ENCODE measurements around the gene STAT1.

The STAT1 gene

DNA sequence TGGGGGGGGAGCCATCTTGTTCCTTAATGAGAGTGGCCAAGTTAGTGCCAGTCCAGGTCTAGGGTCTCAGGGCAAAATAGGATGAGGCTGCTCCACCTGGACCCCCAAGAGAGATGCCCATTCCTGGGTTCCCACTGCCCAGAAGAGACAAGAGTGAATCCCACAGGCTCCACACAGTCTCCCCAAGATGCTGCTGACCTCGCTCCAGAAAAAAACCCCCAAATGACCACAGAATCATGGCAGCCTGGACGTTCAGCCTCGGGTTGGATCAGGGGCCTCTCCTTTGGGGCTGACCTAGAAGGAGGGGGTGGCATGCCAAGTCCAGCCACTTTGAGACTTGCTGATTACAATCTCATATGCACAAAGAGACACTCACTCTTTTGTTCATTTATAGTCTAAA, 25.1 kb downstream of the STAT1 start:
- ATAC-seq, result no peak
- TF ChIP-seq ZNF565 (CRISPR knock-in tag; conservative IDR thresholded peaks at IDR 0.05; ENCODE audit: low read depth), result no peak
- no peak for TF ChIP-seq ZNF70 (CRISPR knock-in tag; IDR thresholded peaks at IDR 0.05)
- TF ChIP-seq GLIS3 (CRISPR knock-in tag; IDR thresholded peaks at IDR 0.05), result no peak
- no peak for TF ChIP-seq ZFP3 (CRISPR knock-in tag; IDR thresholded peaks at IDR 0.05)
- no peak for TF ChIP-seq ZFP30 (CRISPR knock-in tag; IDR thresholded peaks at IDR 0.05)
- TF ChIP-seq, protein P1, sequence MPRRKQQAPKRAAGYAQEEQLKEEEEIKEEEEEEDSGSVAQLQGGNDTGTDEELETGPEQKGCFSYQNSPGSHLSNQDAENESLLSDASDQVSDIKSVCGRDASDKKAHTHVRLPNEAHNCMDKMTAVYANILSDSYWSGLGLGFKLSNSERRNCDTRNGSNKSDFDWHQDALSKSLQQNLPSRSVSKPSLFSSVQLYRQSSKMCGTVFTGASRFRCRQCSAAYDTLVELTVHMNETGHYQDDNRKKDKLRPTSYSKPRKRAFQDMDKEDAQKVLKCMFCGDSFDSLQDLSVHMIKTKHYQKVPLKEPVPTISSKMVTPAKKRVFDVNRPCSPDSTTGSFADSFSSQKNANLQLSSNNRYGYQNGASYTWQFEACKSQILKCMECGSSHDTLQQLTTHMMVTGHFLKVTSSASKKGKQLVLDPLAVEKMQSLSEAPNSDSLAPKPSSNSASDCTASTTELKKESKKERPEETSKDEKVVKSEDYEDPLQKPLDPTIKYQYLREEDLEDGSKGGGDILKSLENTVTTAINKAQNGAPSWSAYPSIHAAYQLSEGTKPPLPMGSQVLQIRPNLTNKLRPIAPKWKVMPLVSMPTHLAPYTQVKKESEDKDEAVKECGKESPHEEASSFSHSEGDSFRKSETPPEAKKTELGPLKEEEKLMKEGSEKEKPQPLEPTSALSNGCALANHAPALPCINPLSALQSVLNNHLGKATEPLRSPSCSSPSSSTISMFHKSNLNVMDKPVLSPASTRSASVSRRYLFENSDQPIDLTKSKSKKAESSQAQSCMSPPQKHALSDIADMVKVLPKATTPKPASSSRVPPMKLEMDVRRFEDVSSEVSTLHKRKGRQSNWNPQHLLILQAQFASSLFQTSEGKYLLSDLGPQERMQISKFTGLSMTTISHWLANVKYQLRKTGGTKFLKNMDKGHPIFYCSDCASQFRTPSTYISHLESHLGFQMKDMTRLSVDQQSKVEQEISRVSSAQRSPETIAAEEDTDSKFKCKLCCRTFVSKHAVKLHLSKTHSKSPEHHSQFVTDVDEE (CRISPR knock-in tag; IDR thresholded peaks at IDR 0.05), result no peak
- TF ChIP-seq ZC3H10 (CRISPR knock-in tag; IDR thresholded peaks at IDR 0.05), result no peak
- no peak for TF ChIP-seq TOX (CRISPR knock-in tag; IDR thresholded peaks at IDR 0.05; ENCODE audit: borderline replicate concordance)
- TF ChIP-seq PPARA (CRISPR knock-in tag; IDR thresholded peaks at IDR 0.05; ENCODE audit: borderline replicate concordance), result no peak
- no peak for TF ChIP-seq CSDC2 (CRISPR knock-in tag; IDR thresholded peaks at IDR 0.05)
- TF ChIP-seq ISL1 (CRISPR knock-in tag; IDR thresholded peaks at IDR 0.05), result no peak

DNA sequence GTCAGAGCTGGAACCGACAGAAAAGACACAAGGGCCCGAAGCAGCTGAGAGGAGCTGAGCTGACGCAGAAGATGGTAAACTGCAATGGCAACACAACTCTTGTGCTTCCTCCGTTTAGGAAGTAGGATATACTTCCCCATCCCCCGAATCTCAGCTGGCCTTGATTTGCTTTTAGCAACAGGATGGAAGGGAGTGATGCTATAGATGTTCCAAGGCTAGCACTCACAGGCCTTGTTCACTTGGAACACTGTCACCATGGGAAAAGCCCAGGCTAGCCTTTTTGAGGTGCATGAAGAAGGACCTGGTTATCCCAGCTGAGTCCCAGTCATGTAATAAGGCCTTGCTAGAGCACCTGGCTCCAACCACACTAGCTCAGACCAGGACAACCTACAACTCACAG, 26.0 kb downstream of the STAT1 start:
- ATAC-seq, result no peak

DNA sequence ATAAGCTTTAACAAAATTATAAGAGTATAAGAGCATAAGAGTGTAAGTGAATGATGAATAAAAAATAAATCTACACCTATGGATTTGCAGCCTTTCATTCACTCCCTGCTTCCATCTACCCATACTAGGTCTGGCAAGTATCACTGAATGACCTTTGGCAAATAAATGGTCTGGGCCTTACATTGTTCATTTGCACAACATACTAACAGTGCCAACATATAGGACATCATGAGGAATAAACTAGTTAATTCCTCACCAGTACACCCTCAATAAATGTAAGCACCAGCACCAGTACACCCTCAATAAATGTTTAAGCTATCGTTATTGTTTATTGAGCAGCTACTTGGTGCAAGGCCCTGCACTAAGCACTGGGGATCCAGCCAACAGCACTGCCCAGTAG, 26.9 kb downstream of the STAT1 start:
- no peak for ATAC-seq
- TF ChIP-seq ZNF565 (CRISPR knock-in tag; conservative IDR thresholded peaks at IDR 0.05; ENCODE audit: low read depth), result no peak
- no peak for TF ChIP-seq SNAI2 (CRISPR knock-in tag; IDR thresholded peaks at IDR 0.05)
- TF ChIP-seq, protein P2, sequence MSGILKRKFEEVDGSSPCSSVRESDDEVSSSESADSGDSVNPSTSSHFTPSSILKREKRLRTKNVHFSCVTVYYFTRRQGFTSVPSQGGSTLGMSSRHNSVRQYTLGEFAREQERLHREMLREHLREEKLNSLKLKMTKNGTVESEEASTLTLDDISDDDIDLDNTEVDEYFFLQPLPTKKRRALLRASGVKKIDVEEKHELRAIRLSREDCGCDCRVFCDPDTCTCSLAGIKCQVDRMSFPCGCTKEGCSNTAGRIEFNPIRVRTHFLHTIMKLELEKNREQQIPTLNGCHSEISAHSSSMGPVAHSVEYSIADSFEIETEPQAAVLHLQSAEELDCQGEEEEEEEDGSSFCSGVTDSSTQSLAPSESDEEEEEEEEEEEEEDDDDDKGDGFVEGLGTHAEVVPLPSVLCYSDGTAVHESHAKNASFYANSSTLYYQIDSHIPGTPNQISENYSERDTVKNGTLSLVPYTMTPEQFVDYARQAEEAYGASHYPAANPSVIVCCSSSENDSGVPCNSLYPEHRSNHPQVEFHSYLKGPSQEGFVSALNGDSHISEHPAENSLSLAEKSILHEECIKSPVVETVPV (CRISPR knock-in tag; IDR thresholded peaks at IDR 0.05), result no peak
- TF ChIP-seq RARB (CRISPR knock-in tag; IDR thresholded peaks at IDR 0.05), result no peak
- TF ChIP-seq CSDC2 (CRISPR knock-in tag; IDR thresholded peaks at IDR 0.05), result no peak
- no peak for TF ChIP-seq ESRRG (CRISPR knock-in tag; IDR thresholded peaks at IDR 0.05)
- no peak for TF ChIP-seq ZNF8 (CRISPR knock-in tag; IDR thresholded peaks at IDR 0.05)
- TF ChIP-seq, protein P3, sequence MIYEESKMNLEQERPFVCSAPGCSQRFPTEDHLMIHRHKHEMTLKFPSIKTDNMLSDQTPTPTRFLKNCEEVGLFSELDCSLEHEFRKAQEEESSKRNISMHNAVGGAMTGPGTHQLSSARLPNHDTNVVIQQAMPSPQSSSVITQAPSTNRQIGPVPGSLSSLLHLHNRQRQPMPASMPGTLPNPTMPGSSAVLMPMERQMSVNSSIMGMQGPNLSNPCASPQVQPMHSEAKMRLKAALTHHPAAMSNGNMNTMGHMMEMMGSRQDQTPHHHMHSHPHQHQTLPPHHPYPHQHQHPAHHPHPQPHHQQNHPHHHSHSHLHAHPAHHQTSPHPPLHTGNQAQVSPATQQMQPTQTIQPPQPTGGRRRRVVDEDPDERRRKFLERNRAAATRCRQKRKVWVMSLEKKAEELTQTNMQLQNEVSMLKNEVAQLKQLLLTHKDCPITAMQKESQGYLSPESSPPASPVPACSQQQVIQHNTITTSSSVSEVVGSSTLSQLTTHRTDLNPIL (CRISPR knock-in tag; IDR thresholded peaks at IDR 0.05; ENCODE audit: low read depth), result no peak
- TF ChIP-seq BACH2 (CRISPR knock-in tag; IDR thresholded peaks at IDR 0.05; ENCODE audit: borderline replicate concordance), result no peak
- no peak for TF ChIP-seq ZNF70 (CRISPR knock-in tag; IDR thresholded peaks at IDR 0.05)
- TF ChIP-seq TCF4 (CRISPR knock-in tag; IDR thresholded peaks at IDR 0.05; ENCODE audit: borderline replicate concordance), result no peak
- TF ChIP-seq ZFP3 (CRISPR knock-in tag; IDR thresholded peaks at IDR 0.05), result no peak
- TF ChIP-seq OSR1 (CRISPR knock-in tag; IDR thresholded peaks at IDR 0.05), result no peak
- TF ChIP-seq ARNTL (CRISPR knock-in tag; IDR thresholded peaks at IDR 0.05; ENCODE audit: borderline replicate concordance, low read depth), result no peak
- TF ChIP-seq GLIS3 (CRISPR knock-in tag; IDR thresholded peaks at IDR 0.05), result no peak

More for the DNA sequence above, 26.0 kb downstream of the STAT1 start:
- TF ChIP-seq OSR1 (CRISPR knock-in tag; IDR thresholded peaks at IDR 0.05) (no peak), BACH2 (CRISPR knock-in tag; IDR thresholded peaks at IDR 0.05; ENCODE audit: borderline replicate concordance) (no peak), ARNTL (CRISPR knock-in tag; IDR thresholded peaks at IDR 0.05; ENCODE audit: borderline replicate concordance, low read depth) (no peak), ZFP3 (CRISPR knock-in tag; IDR thresholded peaks at IDR 0.05) (no peak), ESRRG (CRISPR knock-in tag; IDR thresholded peaks at IDR 0.05) (no peak)
- TF ChIP-seq, protein P4, sequence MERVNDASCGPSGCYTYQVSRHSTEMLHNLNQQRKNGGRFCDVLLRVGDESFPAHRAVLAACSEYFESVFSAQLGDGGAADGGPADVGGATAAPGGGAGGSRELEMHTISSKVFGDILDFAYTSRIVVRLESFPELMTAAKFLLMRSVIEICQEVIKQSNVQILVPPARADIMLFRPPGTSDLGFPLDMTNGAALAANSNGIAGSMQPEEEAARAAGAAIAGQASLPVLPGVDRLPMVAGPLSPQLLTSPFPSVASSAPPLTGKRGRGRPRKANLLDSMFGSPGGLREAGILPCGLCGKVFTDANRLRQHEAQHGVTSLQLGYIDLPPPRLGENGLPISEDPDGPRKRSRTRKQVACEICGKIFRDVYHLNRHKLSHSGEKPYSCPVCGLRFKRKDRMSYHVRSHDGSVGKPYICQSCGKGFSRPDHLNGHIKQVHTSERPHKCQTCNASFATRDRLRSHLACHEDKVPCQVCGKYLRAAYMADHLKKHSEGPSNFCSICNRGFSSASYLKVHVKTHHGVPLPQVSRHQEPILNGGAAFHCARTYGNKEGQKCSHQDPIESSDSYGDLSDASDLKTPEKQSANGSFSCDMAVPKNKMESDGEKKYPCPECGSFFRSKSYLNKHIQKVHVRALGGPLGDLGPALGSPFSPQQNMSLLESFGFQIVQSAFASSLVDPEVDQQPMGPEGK (CRISPR knock-in tag; IDR thresholded peaks at IDR 0.05; ENCODE audit: borderline replicate concordance), result no peak
- TF ChIP-seq, protein P2 (CRISPR knock-in tag; IDR thresholded peaks at IDR 0.05), result no peak
